Upper lobe of right lung (tissue), 1 donor: ENCODE measurements around the gene SLC35A5. TPM values are rescaled to one million over a fixed set of nuclear protein-coding genes. Genes with fewer than 3 reads are reported as not detected.
"Not testable (repeated sequence)": the region's sequence is repeated elsewhere in the genome, so short reads cannot be mapped to it uniquely, and the experiment has no call there.

Experiments used
- ATAC-seq: fragments of 200-7000 bp; cut with Tn5 transposase; one replicate; pipeline ENCODE4 v1.9.1; 2020; ENCODE audit warnings: mild to moderate bottlenecking, moderate library complexity
- DNase-seq: peaks from one replicate; pipeline ENCODE4 v3.0.0-alpha.2; 2020
- H3K27ac ChIP-seq: fragments of 200-600 bp; one replicate; pipeline ENCODE4 v1.8.0; 2022
- H3K27me3 ChIP-seq: fragments of 200-600 bp; one replicate; pipeline ENCODE4 v1.8.0; 2022; ENCODE audit warnings: mild to moderate bottlenecking
- H3K36me3 ChIP-seq: fragments of 200-600 bp; one replicate; pipeline ENCODE4 v1.8.0; 2022
- H3K4me1 ChIP-seq: fragments of 200-600 bp; one replicate; pipeline ENCODE4 v1.8.0; 2022
- H3K4me3 ChIP-seq: fragments of 200-600 bp; one replicate; pipeline ENCODE4 v1.8.0; 2022; ENCODE audit warnings: mild to moderate bottlenecking
- H3K9me3 ChIP-seq: fragments of 200-600 bp; one replicate; pipeline ENCODE4 v1.8.0; 2022
- intact Hi-C: fragments of 100-400 bp; cut with DNase I; formaldehyde crosslinking; loops from one replicate; pipeline ENCODE4 v1.11.0; 2022
- total RNA-seq: library from RNA; stranded (reverse); fragmentation: NEBNext Ultra II Directional; extraction: Animal tissue kit (Norgen Biotek cat#: 25700); gene quantifications from one replicate; pipeline ENCODE4 v1.2.1, GENCODE V29; 2021
- TF ChIP-seq, protein P1 (sequence below): fragments of 200-600 bp; IDR thresholded peaks from one replicate; pipeline ENCODE4 v1.8.0; 2022; ENCODE audit warnings: antibody characterized with exemption
- donor health status: DM: no; HTN: yes; CAD: no; lungs with severe emphysema.

Gene SLC35A5
- total RNA-seq, 1 donor from 2014 or later, result 40.5 TPM

DNA sequence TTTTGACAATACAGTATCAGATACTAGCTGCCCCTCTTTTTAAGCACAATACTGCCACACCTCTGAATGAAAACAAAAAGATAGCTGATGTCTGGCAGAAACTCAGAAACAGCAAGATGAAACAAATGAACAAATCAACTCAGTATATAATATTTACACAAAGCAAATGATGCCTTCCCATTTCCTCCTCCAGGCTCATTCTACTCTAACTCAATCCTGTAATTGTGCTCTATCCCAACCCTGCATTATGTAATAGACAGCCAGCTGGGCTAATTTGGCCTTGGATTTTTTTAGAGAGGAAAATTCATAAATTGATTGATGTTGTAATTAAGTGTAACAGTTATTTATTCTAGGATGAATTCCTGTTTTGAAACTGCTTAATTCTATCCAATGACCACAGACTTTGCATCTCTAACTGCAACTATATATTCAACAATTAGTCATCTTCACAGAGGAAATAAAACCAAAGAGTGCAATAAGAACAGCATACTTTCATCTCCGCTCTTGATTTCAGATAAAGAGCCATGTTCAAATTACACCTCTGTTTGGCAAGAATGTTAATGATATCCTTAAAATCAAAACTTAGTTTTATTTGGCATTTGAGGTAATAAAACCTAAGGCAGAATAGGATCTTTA is 6.2 kb upstream of the SLC35A5 start:
- Histone ChIP-seq H3K9me3 (no peaks in the 10 kb centered on the region), H3K27me3 (no peaks in the 10 kb centered on the region), H3K4me1 (peaks cover 34% of the 10 kb centered on the region), H3K36me3 (peaks cover 14% of the 10 kb centered on the region), H3K27ac (no peak overlapping the region), H3K4me3 (no peak overlapping the region)
- DNase-seq (no peak), ATAC-seq (no peak)
- intact Hi-C loops, result no loop called here
- TF ChIP-seq, protein P1, sequence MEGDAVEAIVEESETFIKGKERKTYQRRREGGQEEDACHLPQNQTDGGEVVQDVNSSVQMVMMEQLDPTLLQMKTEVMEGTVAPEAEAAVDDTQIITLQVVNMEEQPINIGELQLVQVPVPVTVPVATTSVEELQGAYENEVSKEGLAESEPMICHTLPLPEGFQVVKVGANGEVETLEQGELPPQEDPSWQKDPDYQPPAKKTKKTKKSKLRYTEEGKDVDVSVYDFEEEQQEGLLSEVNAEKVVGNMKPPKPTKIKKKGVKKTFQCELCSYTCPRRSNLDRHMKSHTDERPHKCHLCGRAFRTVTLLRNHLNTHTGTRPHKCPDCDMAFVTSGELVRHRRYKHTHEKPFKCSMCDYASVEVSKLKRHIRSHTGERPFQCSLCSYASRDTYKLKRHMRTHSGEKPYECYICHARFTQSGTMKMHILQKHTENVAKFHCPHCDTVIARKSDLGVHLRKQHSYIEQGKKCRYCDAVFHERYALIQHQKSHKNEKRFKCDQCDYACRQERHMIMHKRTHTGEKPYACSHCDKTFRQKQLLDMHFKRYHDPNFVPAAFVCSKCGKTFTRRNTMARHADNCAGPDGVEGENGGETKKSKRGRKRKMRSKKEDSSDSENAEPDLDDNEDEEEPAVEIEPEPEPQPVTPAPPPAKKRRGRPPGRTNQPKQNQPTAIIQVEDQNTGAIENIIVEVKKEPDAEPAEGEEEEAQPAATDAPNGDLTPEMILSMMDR, result no peak

DNA sequence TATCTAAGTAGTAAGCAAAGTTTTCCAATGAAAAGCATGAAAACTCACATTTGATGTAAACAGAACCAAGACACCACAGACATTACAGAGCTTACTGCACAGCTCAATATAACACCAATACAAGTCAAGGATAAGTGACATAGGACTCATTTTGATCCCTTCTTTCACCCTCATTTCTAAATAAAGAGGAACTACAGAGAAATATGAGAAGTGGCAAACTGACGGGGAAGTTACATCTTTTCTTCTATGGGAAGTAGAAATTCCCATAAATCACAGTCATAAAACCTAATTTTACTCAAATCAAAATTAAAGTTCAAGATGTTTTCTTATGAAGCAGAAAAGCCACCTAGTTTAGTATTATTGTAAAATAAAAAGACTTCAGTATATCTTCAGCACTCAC is 3.9 kb upstream of the SLC35A5 start:
- ATAC-seq, result no peak
- TF ChIP-seq, protein P1, result no peak
- Histone ChIP-seq H3K4me3 (no peak overlapping the region), H3K9me3 (no peaks in the 10 kb centered on the region), H3K27me3 (no peaks in the 10 kb centered on the region), H3K27ac (no peak overlapping the region), H3K36me3 (peaks cover 14% of the 10 kb centered on the region), H3K4me1 (peaks cover 37% of the 10 kb centered on the region)
- intact Hi-C loops, result no loop called here
- DNase-seq, result no peak

DNA sequence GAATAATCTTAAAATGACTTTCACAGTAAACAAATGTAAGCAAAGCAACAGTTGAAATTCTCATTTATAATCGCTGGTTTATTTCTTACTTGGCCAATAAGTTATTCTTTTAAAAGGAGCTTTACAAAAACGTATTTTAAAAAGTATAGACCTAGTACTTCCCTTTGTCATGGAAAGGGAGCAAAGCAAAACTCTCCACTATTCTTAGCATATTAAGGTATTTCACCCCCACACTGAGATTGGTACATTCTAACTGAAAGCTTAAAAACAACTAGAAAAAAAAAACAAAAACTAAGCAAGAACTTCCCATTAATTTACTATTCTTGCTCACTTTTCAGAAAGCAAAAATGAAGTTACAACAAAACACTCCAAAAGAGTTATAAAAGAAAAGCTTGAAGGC is 1.5 kb upstream of the SLC35A5 start:
- Histone ChIP-seq H3K27me3 (no peaks in the 10 kb centered on the region), H3K4me1 (peaks cover 41% of the 10 kb centered on the region), H3K9me3 (no peaks in the 10 kb centered on the region), H3K27ac (peak overlapping the region; percentile 98), H3K36me3 (peaks cover 15% of the 10 kb centered on the region), H3K4me3 (peak overlapping the region; percentile 91)
- intact Hi-C loops, result no loop called here
- TF ChIP-seq, protein P1, result no peak
- DNase-seq, result no peak
- no peak for ATAC-seq

DNA sequence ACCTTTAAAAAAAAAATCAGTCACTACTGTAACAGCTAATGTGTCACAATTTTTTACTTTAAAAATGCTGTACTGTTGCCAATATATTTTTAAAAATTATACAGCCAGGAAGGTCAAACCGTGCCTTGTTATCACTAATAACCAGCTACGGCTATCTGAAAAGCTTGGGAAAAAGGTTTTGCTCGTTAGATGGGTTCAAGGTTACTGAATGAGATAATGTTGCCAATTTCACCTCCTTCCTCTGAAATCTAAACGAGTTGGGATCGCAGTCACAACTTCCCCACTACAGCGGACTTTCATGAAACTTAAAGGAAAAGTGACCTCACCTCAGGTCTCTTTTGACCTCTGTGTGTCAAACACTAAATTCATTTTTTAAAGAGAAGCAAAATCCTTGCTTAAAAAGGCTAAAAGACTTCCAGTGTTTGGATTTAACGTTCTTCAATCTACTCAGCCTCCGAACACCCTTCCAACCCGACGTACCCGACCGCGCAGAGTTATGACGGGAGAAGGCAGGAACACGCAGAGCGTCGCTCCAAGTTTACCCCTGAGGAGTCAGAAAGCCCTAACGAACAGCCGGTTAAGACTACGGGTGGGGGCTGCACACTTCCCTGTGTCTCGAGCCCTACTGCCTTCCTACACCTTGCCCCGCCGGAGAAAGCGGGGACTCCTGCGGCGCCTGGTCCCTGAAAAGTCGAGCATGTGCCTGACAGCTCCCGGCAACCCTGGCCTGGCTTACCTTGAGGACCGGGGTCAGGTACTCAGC is 943 bp upstream of the SLC35A5 start:
- intact Hi-C loops, result no loop called here
- Histone ChIP-seq H3K4me1 (peaks cover 35% of the 10 kb centered on the region), H3K9me3 (no peaks in the 10 kb centered on the region), H3K27me3 (no peaks in the 10 kb centered on the region), H3K27ac (peak overlapping the region; percentile 98), H3K36me3 (peaks cover 21% of the 10 kb centered on the region), H3K4me3 (peak overlapping the region; percentile 91)
- TF ChIP-seq, protein P1, result no peak
- DNase-seq, result peak; percentile 85
- peak; percentile 50 for ATAC-seq

DNA sequence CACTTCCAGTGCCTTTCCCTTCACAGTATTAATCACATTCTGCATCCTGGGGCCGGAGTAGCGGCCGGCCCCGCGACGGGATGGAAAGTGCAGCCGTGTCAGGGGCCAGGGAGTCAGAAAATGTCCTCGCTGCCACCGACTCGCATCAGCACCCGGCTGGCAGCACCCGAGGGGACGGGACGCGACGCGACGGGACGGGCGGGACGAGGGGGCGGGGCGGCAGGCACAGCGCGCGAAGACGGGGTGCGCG is 436 bp upstream of the SLC35A5 start:
- H3K9me3 ChIP-seq, result no peaks in the 10 kb centered on the region
- peak overlapping the region; percentile 98 for H3K27ac ChIP-seq
- no peaks in the 10 kb centered on the region for H3K27me3 ChIP-seq
- no peak for DNase-seq
- TF ChIP-seq, protein P1, result no peak
- peak overlapping the region; percentile 91 for H3K4me3 ChIP-seq
- H3K36me3 ChIP-seq, result peaks cover 21% of the 10 kb centered on the region
- peaks cover 35% of the 10 kb centered on the region for H3K4me1 ChIP-seq
- ATAC-seq, result peak; percentile 83
- intact Hi-C loops, result no loop called here

DNA sequence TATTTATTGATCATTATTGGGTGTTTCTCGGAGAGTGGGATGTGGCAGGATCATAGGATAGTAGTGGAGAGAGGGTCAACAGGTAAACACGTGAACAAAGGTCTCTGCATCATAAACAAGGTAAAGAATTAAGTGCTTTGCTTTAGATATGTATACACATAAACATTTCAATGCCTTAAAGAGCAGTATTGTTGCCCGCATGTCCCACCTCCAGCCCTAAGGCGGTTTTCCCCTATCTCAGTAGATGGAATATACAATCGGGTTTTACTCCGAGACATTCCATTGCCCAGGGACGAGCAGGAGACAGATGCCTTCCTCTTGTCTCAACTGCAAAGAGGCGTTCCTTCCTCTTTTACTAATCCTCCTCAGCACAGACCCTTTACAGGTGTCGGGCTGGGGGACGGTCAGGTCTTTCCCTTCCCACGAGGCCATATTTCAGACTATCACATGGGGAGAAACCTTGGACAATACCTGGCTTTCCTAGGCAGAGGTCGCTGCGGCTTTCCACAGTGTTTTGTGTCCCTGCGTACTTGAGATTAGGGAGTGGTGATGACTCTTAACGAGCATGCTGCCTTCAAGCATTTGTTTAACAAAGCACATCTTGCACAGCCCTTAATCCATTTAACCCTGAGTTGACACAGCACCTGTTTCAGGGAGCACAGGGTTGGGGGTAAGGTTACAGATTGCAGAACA is 2.5 kb downstream of the SLC35A5 start:
- ATAC-seq, H3K9me3 ChIP-seq, intact Hi-C loops, H3K27me3 ChIP-seq, H3K4me3 ChIP-seq, H3K27ac ChIP-seq: not testable (repeated sequence)
- peaks cover 23% of the 10 kb centered on the region for H3K4me1 ChIP-seq
- peaks cover 18% of the 10 kb centered on the region for H3K36me3 ChIP-seq
- peak; percentile 71 for DNase-seq
